ENCODE data around the gene NSD2.

NSD2 gene

GRCh38 chr4:1952058-1952700 is 81.0 kb downstream of the NSD2 start:
- ChIA-PET POLR2A (interaction anchor here (1.2 kb wide), 1 partner anchor 9 kb away, joined by 3 read pairs; no protein-coding TSS in a partner anchor), CTCF (no interaction called here)
- no peak for DNase-seq (ENCODE audit: extremely low spot score)
- TF ChIP-seq L3MBTL2 (conservative IDR thresholded peaks at IDR 0.05) (no peak), LEF1 (IDR thresholded peaks at IDR 0.05; ENCODE audit: borderline replicate concordance) (no peak), FOXK2 (IDR thresholded peaks at IDR 0.05) (no peak), CTBP1 (IDR thresholded peaks at IDR 0.05; ENCODE audit: borderline replicate concordance) (no peak), ARNT (IDR thresholded peaks at IDR 0.05) (no peak), SUZ12 (IDR thresholded peaks at IDR 0.05) (no peak), SP1 (IDR thresholded peaks at IDR 0.05) (no peak), ELF4 (IDR thresholded peaks at IDR 0.05) (no peak), FOXA1 (IDR thresholded peaks at IDR 0.05) (no peak), FOXM1 (IDR thresholded peaks at IDR 0.05; ENCODE audit: borderline replicate concordance) (no peak), BHLHE40 (IDR thresholded peaks at IDR 0.05; ENCODE audit: borderline replicate concordance) (no peak), TARDBP (IDR thresholded peaks at IDR 0.05) (no peak), HDGF (IDR thresholded peaks at IDR 0.05; ENCODE audit: borderline replicate concordance) (no peak), PKNOX1 (IDR thresholded peaks at IDR 0.05) (no peak), NFRKB (IDR thresholded peaks at IDR 0.05) (no peak), ZNF384 (IDR thresholded peaks at IDR 0.05) (no peak)

GRCh38 chr4:1952719-1953118 is 81.5 kb downstream of the NSD2 start:
- TF ChIP-seq BHLHE40 (IDR thresholded peaks at IDR 0.05; ENCODE audit: borderline replicate concordance) (no peak), TARDBP (IDR thresholded peaks at IDR 0.05) (no peak), ARNT (IDR thresholded peaks at IDR 0.05) (no peak), CTBP1 (IDR thresholded peaks at IDR 0.05; ENCODE audit: borderline replicate concordance) (no peak)
- POLR2A ChIA-PET, result interaction anchor here (1.2 kb wide), 1 partner anchor 10 kb away, joined by 3 read pairs; no protein-coding TSS in a partner anchor
- no peak for DNase-seq (ENCODE audit: extremely low spot score)
- CTCF ChIA-PET, result no interaction called here

- no peak for DNase-seq (ENCODE audit: extremely low spot score)
- TF ChIP-seq FOXK2 (IDR thresholded peaks at IDR 0.05) (no peak), PKNOX1 (IDR thresholded peaks at IDR 0.05) (no peak), ZNF384 (IDR thresholded peaks at IDR 0.05) (no peak), SP1 (IDR thresholded peaks at IDR 0.05) (no peak), ARNT (IDR thresholded peaks at IDR 0.05) (no peak), LEF1 (IDR thresholded peaks at IDR 0.05; ENCODE audit: borderline replicate concordance) (no peak), FOXA1 (IDR thresholded peaks at IDR 0.05) (no peak), L3MBTL2 (conservative IDR thresholded peaks at IDR 0.05) (no peak), CTBP1 (IDR thresholded peaks at IDR 0.05; ENCODE audit: borderline replicate concordance) (no peak), HDGF (IDR thresholded peaks at IDR 0.05; ENCODE audit: borderline replicate concordance) (no peak), NFRKB (IDR thresholded peaks at IDR 0.05) (no peak), FOXM1 (IDR thresholded peaks at IDR 0.05; ENCODE audit: borderline replicate concordance) (no peak), BHLHE40 (IDR thresholded peaks at IDR 0.05; ENCODE audit: borderline replicate concordance) (no peak), SUZ12 (IDR thresholded peaks at IDR 0.05) (no peak), ELF4 (IDR thresholded peaks at IDR 0.05) (no peak), TARDBP (IDR thresholded peaks at IDR 0.05) (no peak)
- CTCF ChIA-PET, result interaction anchor here (0.6 kb wide), 1 partner anchor 27 kb away, joined by 3 read pairs; no protein-coding TSS in a partner anchor
- POLR2A ChIA-PET, result no interaction called here
These were observed 82.1 kb downstream of the NSD2 start for GRCh38 chr4:1953335-1953734.

GRCh38 chr4:1956631-1957030 is 85.4 kb downstream of the NSD2 start:
- TF ChIP-seq BHLHE40 (IDR thresholded peaks at IDR 0.05; ENCODE audit: borderline replicate concordance) (no peak), FOXA1 (IDR thresholded peaks at IDR 0.05) (no peak), L3MBTL2 (conservative IDR thresholded peaks at IDR 0.05) (no peak), SP1 (IDR thresholded peaks at IDR 0.05) (no peak), PKNOX1 (IDR thresholded peaks at IDR 0.05) (no peak), FOXM1 (IDR thresholded peaks at IDR 0.05; ENCODE audit: borderline replicate concordance) (no peak), ELF4 (IDR thresholded peaks at IDR 0.05) (no peak), LEF1 (IDR thresholded peaks at IDR 0.05; ENCODE audit: borderline replicate concordance) (no peak), ARNT (IDR thresholded peaks at IDR 0.05) (no peak), FOXK2 (IDR thresholded peaks at IDR 0.05) (no peak), HDGF (IDR thresholded peaks at IDR 0.05; ENCODE audit: borderline replicate concordance) (no peak), SUZ12 (IDR thresholded peaks at IDR 0.05) (no peak), CTBP1 (IDR thresholded peaks at IDR 0.05; ENCODE audit: borderline replicate concordance) (no peak), ZNF384 (IDR thresholded peaks at IDR 0.05) (no peak), NFRKB (IDR thresholded peaks at IDR 0.05) (no peak), TARDBP (IDR thresholded peaks at IDR 0.05) (no peak)
- ChIA-PET CTCF (no interaction called here), POLR2A (no interaction called here)
- DNase-seq (ENCODE audit: extremely low spot score), result no peak

DNA sequence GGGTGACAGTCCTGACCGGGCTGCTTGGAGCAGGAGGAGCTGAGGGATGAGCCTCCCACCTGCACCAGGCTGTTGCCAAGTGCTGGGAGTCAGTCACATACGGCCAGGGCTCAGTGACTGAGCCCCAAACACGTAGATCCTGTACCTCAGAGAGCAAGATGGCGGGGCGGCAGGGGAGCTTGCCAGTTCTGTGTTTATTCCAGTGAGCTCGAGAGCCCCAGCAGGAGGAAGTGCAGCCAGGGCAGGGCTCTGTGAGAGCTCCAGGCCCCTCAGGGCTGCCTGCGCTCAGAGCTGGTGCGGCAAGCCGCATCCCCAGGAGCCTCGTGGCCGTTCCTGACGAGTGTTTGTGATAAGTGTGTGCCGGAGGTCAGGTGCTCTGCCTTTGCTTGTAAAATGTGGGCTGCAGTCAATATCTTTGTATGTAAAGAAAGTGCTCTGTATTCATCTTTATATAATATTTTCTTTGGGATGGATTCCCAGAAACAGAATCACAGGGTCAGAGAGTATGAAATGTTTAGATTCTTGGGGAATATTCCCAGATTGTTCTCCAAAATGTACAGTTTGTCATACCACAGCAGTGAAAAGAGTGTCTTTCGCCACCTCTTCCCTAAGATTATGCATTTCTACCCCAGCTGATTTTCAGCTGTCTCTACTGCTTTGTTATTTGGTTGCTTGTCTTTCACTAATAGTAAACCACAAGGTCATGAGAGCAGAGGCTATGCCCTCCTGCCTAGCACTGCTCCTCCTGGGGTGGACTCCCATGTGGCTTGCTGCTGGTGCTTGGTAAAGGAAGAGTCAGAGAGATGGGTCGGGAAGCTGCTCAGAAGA is 87.3 kb downstream of the NSD2 start:
- no peak for DNase-seq (ENCODE audit: extremely low spot score)
- ChIA-PET CTCF (interaction anchor here (0.5 kb wide), 1 partner anchor 34 kb away, joined by 3 read pairs; no protein-coding TSS in a partner anchor), POLR2A (no interaction called here)
- no peak for TF ChIP-seq SP1 (IDR thresholded peaks at IDR 0.05)
- TF ChIP-seq BHLHE40 (IDR thresholded peaks at IDR 0.05; ENCODE audit: borderline replicate concordance), result no peak
- TF ChIP-seq LEF1 (IDR thresholded peaks at IDR 0.05; ENCODE audit: borderline replicate concordance), result no peak
- TF ChIP-seq FOXM1 (IDR thresholded peaks at IDR 0.05; ENCODE audit: borderline replicate concordance), result no peak
- TF ChIP-seq HDGF (IDR thresholded peaks at IDR 0.05; ENCODE audit: borderline replicate concordance), result no peak
- no peak for TF ChIP-seq FOXK2 (IDR thresholded peaks at IDR 0.05)
- TF ChIP-seq L3MBTL2 (conservative IDR thresholded peaks at IDR 0.05), result no peak
- TF ChIP-seq ARNT (IDR thresholded peaks at IDR 0.05), result no peak
- TF ChIP-seq FOXA1 (IDR thresholded peaks at IDR 0.05), result no peak
- no peak for TF ChIP-seq SUZ12 (IDR thresholded peaks at IDR 0.05)
- TF ChIP-seq CTBP1 (IDR thresholded peaks at IDR 0.05; ENCODE audit: borderline replicate concordance), result no peak
- TF ChIP-seq ZNF384 (IDR thresholded peaks at IDR 0.05), result no peak
- no peak for TF ChIP-seq ELF4 (IDR thresholded peaks at IDR 0.05)
- no peak for TF ChIP-seq TARDBP (IDR thresholded peaks at IDR 0.05)
- TF ChIP-seq PKNOX1 (IDR thresholded peaks at IDR 0.05), result no peak
- no peak for TF ChIP-seq NFRKB (IDR thresholded peaks at IDR 0.05)
